Liver (tissue), 9 donors: ENCODE results near the gene SLC38A2. TPM values are rescaled to one million over a fixed set of nuclear protein-coding genes. Genes with fewer than 3 reads are reported as not detected.

Experiments used
- DNase-seq: peaks from one replicate; pipeline ENCODE4 v3.0.0-alpha.2; 2017; ENCODE audit warnings: low spot score
- H3K27ac ChIP-seq, 2 donors: one replicate each; pipeline ENCODE4 v1.7.0; 2013; ENCODE audit warnings: inconsistent platforms in 2 of 2, low read length in 2 of 2, control low read depth in 1 of 2, low read depth in 1 of 2, mild to moderate bottlenecking in 1 of 2
- H3K27me3 ChIP-seq, 4 donors: one replicate each; pipeline versions ENCODE4 v1.6.1 to v1.7.0; 2013; ENCODE audit warnings: low read length in 3 of 4, inconsistent platforms in 1 of 4, mild to moderate bottlenecking in 1 of 4, moderate library complexity in 1 of 4; ENCODE audit not compliant: control insufficient read depth in 4 of 4, insufficient read depth in 4 of 4
- H3K36me3 ChIP-seq, 4 donors: one replicate each; pipeline versions ENCODE4 v1.6.1 to v1.7.0; 2013; ENCODE audit warnings: low read length in 3 of 4, mild to moderate bottlenecking in 3 of 4, low read depth in 1 of 4, moderate library complexity in 1 of 4; ENCODE audit not compliant: control insufficient read depth in 4 of 4, insufficient read depth in 3 of 4
- H3K4me1 ChIP-seq, 4 donors: one replicate each; pipeline versions ENCODE4 v1.6.1 to v1.7.0; 2013; ENCODE audit warnings: low read length in 3 of 4, mild to moderate bottlenecking in 3 of 4, moderate library complexity in 1 of 4; ENCODE audit not compliant: control insufficient read depth in 4 of 4, insufficient read depth in 4 of 4
- H3K4me3 ChIP-seq, 3 donors: one replicate each; pipeline versions ENCODE4 v1.6.1 to v1.7.0; 2013; ENCODE audit warnings: low read length in 3 of 3, control low read depth in 1 of 3, low read depth in 1 of 3, mild to moderate bottlenecking in 1 of 3
- H3K9ac ChIP-seq, 2 donors: one replicate each; pipeline ENCODE4 v1.7.0; 2013; ENCODE audit warnings: low read length in 2 of 2, mild to moderate bottlenecking in 2 of 2, moderate library complexity in 2 of 2, control low read depth in 1 of 2, low read depth in 1 of 2
- H3K9me3 ChIP-seq, 4 donors: one replicate each; pipeline versions ENCODE4 v1.6.1 to v1.7.0; 2013; ENCODE audit warnings: low read length in 3 of 4; ENCODE audit not compliant: control insufficient read depth in 4 of 4
- EGR1 ChIP-seq, 2 donors: IDR thresholded peaks; 2 replicates each; pipeline ENCODE4 v1.6.1; 2016 to 2018; ENCODE audit warnings: antibody characterized with exemption in 2 of 2, low read depth in 2 of 2
- FOXA2 ChIP-seq: IDR thresholded peaks from 2 replicates; pipeline ENCODE4 v1.6.1; 2016; ENCODE audit warnings: antibody characterized with exemption
- GABPA ChIP-seq, 2 donors: IDR thresholded peaks in 1 of 2; conservative IDR thresholded peaks in 1 of 2; 2 replicates each; pipeline ENCODE4 v1.6.1; 2016; ENCODE audit warnings: antibody characterized with exemption in 2 of 2, mild to moderate bottlenecking in 1 of 2, moderate library complexity in 1 of 2
- HNF4A ChIP-seq, 2 donors: conservative IDR thresholded peaks; 2 replicates each; pipeline ENCODE4 v1.6.1; 2016; ENCODE audit warnings: antibody characterized with exemption in 2 of 2, mild to moderate bottlenecking in 2 of 2
- HNF4G ChIP-seq: IDR thresholded peaks from 2 replicates; pipeline ENCODE4 v1.6.1; 2016; ENCODE audit warnings: antibody characterized with exemption
- JUND ChIP-seq, 2 donors: IDR thresholded peaks; 2 replicates each; pipeline ENCODE4 v1.6.1; 2016; ENCODE audit warnings: antibody characterized with exemption in 2 of 2
- RAD21 ChIP-seq, 2 donors: IDR thresholded peaks; 2 replicates each; pipeline ENCODE4 v1.6.1; 2016; ENCODE audit warnings: antibody characterized with exemption in 2 of 2, mild to moderate bottlenecking in 2 of 2
- RXRA ChIP-seq, 2 donors: IDR thresholded peaks; 2 replicates each; pipeline ENCODE4 v1.6.1; 2017 to 2018; ENCODE audit warnings: antibody characterized with exemption in 2 of 2, mild to moderate bottlenecking in 1 of 2
- SP1 ChIP-seq: IDR thresholded peaks from 2 replicates; pipeline ENCODE4 v1.6.1; 2018; ENCODE audit warnings: antibody characterized with exemption, mild to moderate bottlenecking
- TAF1 ChIP-seq: conservative IDR thresholded peaks from 2 replicates; pipeline ENCODE4 v1.6.1; 2016; ENCODE audit warnings: antibody characterized with exemption, mild to moderate bottlenecking
- YY1 ChIP-seq: IDR thresholded peaks from 2 replicates; pipeline ENCODE4 v1.6.1; 2016; ENCODE audit warnings: antibody characterized with exemption, mild to moderate bottlenecking
- ZBTB33 ChIP-seq: IDR thresholded peaks from 2 replicates; pipeline ENCODE4 v1.6.1; 2016; ENCODE audit warnings: antibody characterized with exemption
- WGBS: extraction: QIAGEN DNeasy Blood & Tissue Kit; methylation state at CpG from one replicate; pipeline ENCODE4 v1.1.7; 2013; 5-methylcytosine and 5-hydroxymethylcytosine counted together
- polyA plus RNA-seq, 2 donors: library from polyadenylated mRNA; stranded (reverse) in 1 of 2; unstranded in 1 of 2; fragments of 200-250 nt in 1 of 2; fragments of >200 nt in 1 of 2; fragmentation: Nextera tagmentation in 1 of 2; extraction: Ambion mirVana in 1 of 2; gene quantifications; one replicate each; pipeline versions ENCODE4 v1.2.1 to v1.2.3, GENCODE V29; 2013 to 2015
- total RNA-seq, 2 donors: library from RNA; depleted of rRNA; stranded (reverse); fragments of >200 nt; gene quantifications; one replicate each; pipeline ENCODE4 v1.2.3, GENCODE V29; 2014
- donor health status: healthy.
- donor health status: healthy.
- donor health status: healthy.
- donor health status: healthy.
- donor health status: healthy.

The SLC38A2 gene
- total and polyA plus RNA-seq, 4 donors, result 50.6 to 472 (median 97.4) TPM

- H3K27ac ChIP-seq, result peak overlapping the region; percentile 16 to 98
- H3K36me3 ChIP-seq, result peaks cover 4 to 74% (median 59%) of the 10 kb centered on the region in 4 donors
- H3K4me3 ChIP-seq, result peak overlapping the region in 1 of 3 donors; percentile 97
- H3K27me3 ChIP-seq, result no peaks in the 10 kb centered on the region
- H3K4me1 ChIP-seq, result peaks cover 2 to 49% (median 38%) of the 10 kb centered on the region in 4 donors
- H3K9ac ChIP-seq, result peak overlapping the region in 1 of 2 donors; percentile 87
- DNase-seq, result no peak
- H3K9me3 ChIP-seq, result no peaks in the 10 kb centered on the region
- WGBS, result 48% methylated on average over 1 of the region's 1 CpG
- TF ChIP-seq ZBTB33 (no peak), HNF4A (conservative IDR thresholded peaks at IDR 0.05) (peak in 1 of 2 donors; percentile 39), YY1 (no peak), JUND (IDR thresholded peaks at IDR 0.05) (peak in 1 of 2 donors; percentile 9), FOXA2 (no peak), HNF4G (no peak), SP1 (no peak), EGR1 (IDR thresholded peaks at IDR 0.05; ENCODE audit: low read depth in 2 of 2) (no peak)
Measured at GRCh38 chr12:46368684-46369083, 3.9 kb downstream of the SLC38A2 start.

GRCh38 chr12:46368138-46368537 lies 4.4 kb downstream of the SLC38A2 start:
- H3K9me3 ChIP-seq, result no peaks in the 10 kb centered on the region
- peaks cover 4 to 77% (median 64%) of the 10 kb centered on the region in 4 donors for H3K36me3 ChIP-seq
- no peaks in the 10 kb centered on the region for H3K27me3 ChIP-seq
- peaks cover 2 to 46% (median 38%) of the 10 kb centered on the region in 4 donors for H3K4me1 ChIP-seq
- TF ChIP-seq GABPA (IDR thresholded peaks at IDR 0.05 in 1 of 2, conservative IDR thresholded peaks at IDR 0.05 in 1 of 2) (no peak), RXRA (IDR thresholded peaks at IDR 0.05) (peak in 1 of 2 donors; percentile 27)
- H3K9ac ChIP-seq, result peak overlapping the region in 1 of 2 donors; percentile 87
- H3K27ac ChIP-seq, result peak overlapping the region; percentile 31 to 98
- no peak for DNase-seq
- peak overlapping the region in 1 of 3 donors; percentile 97 for H3K4me3 ChIP-seq

GRCh38 chr12:46367351-46368029 lies 5.1 kb downstream of the SLC38A2 start:
- Histone ChIP-seq H3K4me1 (peaks cover 2 to 46% (median 38%) of the 10 kb centered on the region in 4 donors), H3K27me3 (no peaks in the 10 kb centered on the region), H3K4me3 (peak overlapping the region in 2 of 3 donors; percentile 12 to 37), H3K9ac (peak overlapping the region; percentile 43 to 87), H3K9me3 (no peaks in the 10 kb centered on the region), H3K27ac (peak overlapping the region; percentile 31 to 98), H3K36me3 (peaks cover 4 to 83% (median 71%) of the 10 kb centered on the region in 4 donors)
- WGBS, result 55% methylated on average over 5 of the region's 5 CpGs
- DNase-seq, result no peak
- TF ChIP-seq SP1 (no peak), RAD21 (IDR thresholded peaks at IDR 0.05) (peak in 1 of 2 donors; percentile 5)

- Histone ChIP-seq H3K4me1 (peaks cover 2 to 47% (median 38%) of the 10 kb centered on the region in 4 donors), H3K27me3 (no peaks in the 10 kb centered on the region), H3K27ac (peak overlapping the region in 1 of 2 donors; percentile 3), H3K36me3 (peaks cover 4 to 89% (median 78%) of the 10 kb centered on the region in 4 donors), H3K9ac (peak overlapping the region in 1 of 2 donors; percentile 43), H3K4me3 (peak overlapping the region in 1 of 3 donors; percentile 12), H3K9me3 (no peaks in the 10 kb centered on the region)
- DNase-seq, result no peak
- TF ChIP-seq TAF1, result no peak
- no peak for TF ChIP-seq JUND (IDR thresholded peaks at IDR 0.05)
- no peak for TF ChIP-seq HNF4G
- TF ChIP-seq HNF4A (conservative IDR thresholded peaks at IDR 0.05), result no peak
- 76% methylated on average over 5 of the region's 5 CpGs for WGBS
Measured at GRCh38 chr12:46366771-46367170, 5.8 kb downstream of the SLC38A2 start.
